HG03571 (cell line): ENCODE results near the gene LGR5.

Experiments
- ATAC-seq: cut with Tn5 transposase; IDR thresholded peaks from one replicate; pipeline ENCODE4 v1.9.1; 2021; ENCODE audit not compliant: unreplicated experiment

The LGR5 gene

DNA sequence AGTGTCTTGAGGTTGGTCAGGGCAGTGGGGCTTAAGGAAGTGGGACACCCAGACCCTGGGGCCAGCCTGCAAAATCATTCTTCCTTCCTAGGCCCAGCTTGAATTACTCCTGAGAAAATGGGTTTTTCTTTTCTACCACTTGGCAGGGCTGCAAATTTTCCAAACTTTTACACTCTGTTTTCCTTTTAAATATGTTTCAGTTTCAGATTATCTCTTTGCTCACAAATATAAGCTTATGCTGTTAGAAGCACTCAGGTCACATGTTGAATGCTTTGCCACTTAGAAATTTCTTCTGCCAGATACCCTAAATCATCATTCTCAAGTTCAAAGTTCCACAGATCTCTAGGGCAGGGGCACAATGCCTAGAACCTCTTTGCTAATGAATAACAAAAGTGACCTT is 2.9 kb upstream of the LGR5 start:
- ATAC-seq = no peak

DNA sequence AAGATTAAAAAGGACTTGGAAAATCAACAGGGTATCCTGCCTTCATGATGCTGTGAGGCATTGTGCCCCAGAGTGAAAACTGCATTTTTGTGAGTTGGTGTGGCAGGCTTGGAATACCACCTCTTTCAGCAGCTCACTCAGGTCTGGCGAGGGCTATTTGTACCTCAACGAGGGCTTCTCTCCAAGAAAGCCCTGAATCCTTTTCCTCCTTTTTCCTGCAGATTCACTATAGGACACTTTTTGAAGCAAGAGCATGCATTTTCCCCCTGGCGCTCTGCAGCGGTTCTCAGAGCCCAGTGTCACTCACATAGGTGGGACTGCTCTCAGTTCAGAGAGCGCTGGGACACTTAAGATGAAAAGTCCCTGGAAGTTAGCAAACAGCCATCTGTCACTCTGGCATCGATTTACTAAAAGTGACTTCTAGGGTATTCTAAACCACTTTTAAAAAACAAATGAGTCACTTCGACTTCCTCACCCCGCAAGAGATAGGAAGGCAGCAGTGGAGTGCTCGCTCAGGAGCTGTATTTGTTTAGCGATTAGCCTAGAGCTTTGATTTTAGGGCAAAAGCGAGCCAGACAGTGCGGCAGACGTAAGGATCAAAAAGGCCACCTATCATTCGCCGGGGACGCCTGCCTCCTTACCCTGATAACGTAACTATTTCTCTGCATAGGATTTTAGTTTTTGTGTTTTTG is 782 bp upstream of the LGR5 start:
- ATAC-seq = no peak

DNA sequence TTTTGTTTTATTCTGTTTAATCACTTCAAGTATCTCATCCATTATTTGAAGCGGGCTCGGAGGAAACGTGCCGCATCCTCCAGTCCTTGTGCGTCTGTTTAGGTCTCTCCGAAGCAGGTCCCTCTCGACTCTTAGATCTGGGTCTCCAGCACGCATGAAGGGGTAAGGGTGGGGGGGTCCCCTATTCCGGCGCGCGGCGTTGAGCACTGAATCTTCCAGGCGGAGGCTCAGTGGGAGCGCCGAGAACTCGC is 311 bp upstream of the LGR5 start:
- ATAC-seq = no peak

DNA sequence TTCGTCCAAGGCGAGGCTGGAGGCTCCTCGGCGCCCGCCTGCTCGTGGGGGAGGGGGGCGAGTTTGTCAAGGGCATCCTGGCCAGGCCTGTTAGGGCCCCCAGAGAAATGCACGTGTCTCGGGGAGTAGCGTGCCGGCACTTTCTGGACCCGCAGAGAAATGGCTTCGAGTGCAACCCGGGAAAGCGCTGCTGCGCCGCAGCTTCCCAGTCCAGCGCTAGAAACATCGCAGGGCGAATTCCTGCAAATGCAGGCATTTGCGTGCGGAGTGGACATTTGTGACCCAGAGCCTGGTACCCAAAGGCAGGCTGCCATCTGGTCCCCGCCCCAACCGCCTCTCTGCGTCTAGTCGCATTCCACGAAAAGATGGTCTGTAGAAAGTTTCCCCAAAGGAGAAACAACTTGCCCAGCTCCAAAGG is 756 bp downstream of the LGR5 start:
- no peak for ATAC-seq

DNA sequence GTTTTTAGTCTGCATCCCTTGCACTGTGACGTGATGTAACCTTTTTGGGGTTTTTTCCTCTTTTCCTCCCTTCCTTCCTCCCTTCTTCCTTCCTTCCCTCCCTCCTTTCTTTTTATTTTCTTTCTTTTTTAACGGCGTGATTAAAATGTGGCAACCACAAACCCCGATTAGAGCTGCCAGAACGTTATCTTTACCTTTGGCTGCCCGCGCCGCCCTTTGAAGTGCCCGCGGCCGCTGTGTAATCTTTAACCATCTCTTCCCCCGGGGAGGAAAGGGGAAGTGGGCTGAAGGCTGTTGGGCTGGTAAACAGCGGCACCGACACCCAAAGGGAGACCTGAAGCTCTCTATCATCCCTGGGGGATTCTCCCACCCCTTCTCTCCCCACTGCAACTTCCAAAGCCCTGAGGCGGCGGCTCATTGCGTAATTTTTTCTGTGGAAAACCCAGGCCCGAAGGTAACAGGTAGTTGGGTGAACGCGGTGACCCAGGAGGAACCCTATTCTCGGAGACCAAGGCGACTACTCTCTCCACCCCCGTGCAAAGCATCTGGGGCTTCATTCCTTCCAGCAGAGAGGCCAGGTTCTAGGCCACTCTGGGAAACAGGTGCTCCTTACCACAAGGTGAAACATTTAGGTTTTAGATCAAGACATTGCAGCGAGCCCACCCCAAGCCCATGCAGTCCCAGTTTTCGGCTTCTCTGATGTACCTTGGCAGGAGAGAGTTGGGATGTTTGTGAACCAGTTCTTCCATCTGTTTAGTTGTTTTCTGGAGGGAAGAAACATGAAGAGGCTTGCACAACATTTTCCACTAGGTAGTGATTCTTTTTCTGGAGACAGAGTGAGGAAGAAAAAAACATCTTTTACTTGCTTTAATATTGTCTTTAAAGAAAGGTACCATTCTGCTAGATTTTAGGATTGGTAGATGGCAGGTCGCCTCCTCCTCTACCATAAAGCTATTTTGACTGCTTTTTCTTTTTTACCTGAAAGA is 1.5 kb downstream of the LGR5 start:
- peak; percentile 74 for ATAC-seq

DNA sequence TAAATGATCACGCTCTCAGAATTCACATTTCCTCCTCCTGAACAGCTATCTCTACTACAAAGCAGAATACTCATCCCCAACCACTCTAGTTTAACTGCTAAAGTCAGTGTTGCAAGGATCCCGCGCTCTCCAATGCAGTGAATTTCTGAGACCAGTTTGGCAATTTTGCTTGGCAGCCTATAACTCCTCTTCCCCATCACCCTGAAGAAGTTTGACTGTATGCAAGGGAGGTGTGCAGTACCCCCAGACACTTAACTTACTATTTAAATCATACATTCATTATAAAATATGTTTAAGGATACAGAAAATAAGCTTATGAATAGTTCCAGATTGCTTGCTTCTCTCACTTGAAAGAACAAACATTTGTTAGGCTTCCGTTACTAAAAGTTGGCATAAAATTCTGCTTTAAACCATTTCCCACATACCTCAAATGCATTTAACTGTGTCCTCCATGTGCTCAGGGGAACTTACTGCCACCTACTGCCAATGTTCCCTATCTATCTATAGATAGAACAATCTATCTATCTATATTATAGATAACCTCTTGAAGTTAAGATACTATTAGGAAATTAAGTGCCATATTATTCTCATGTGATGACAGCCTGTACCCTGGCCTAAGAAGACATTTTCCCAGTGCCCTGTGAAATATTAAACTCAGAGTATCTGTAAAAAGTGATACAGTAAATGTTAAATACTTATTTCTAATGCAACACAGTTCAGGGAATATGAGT is 2.4 kb downstream of the LGR5 start:
- no peak for ATAC-seq

DNA sequence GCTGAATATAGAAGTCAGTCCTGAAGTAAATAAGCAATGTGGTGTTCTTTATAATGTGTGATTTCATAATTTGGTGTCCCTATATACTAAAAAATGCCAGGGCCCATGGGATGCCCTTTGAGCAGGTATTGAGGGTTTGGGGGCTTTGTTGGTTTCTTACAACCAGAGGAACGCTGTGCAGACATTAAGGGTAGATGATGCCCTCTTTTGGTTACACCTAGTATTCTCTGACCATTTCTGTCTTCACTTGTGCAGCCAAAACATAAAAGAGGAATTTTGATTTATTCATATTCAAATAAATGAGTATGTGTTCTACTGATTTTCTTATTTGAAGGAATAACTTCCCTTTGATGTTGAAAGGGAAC is 3.0 kb downstream of the LGR5 start:
- no peak for ATAC-seq

DNA sequence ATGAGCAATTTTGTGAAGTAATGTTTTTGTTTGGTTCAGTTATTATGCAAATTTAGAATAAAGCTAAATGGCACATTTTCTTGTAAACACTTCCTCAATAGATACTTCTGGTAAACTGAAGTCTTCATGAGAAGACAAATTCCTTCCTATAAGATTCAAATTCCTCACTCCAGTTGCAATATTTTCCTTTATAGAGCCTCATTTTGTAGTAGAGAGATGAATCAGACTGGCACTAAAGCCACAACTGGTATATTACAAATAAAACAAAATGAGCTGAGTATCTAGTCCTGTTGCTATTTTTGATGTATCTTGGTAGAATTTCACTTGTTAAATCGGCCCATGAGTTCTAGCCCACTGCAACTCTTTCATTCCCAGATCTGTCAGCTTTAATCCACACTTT is 5.5 kb downstream of the LGR5 start:
- no peak for ATAC-seq

DNA sequence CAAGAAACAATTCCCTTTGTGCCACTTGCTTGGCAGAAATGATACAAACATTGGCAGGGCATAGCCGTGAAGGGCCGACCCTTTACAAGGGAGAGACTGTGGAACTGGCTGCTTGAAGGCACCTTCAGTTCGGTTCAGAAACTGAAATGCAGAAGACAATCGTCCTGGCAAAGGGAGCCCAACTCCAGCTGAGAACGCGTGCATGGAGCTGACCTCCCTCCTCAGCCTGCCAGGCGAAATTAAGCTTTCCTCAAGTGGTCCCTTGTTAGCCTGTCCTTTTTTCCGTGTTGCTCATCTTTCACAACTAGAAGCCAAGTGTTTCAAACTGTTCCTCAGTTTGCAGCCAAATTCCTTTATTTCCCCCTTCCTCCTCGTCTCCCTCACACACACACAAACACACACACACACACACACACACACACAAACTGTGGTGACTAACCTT is 8.1 kb downstream of the LGR5 start:
- ATAC-seq = no peak

DNA sequence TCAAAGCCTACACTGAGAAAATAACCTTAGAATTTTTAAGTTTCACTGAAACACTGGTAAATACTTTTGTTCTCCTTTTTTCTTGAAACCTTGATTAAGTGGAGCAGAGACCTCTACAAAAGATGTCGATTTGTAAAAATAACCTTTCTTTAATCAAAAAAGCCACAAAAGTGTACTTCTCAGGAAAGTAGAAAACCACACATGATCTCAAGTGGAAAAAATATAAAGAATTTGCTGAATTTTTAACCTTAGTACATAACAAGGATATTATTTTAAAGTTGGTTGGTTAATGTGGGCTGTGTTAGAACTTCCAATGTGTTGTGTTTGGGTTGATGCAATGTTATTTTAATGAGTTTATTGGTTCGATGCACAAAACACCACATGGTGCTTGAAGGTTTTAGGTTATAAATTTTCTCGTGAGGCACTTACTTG is 8.6 kb downstream of the LGR5 start:
- no peak for ATAC-seq

DNA sequence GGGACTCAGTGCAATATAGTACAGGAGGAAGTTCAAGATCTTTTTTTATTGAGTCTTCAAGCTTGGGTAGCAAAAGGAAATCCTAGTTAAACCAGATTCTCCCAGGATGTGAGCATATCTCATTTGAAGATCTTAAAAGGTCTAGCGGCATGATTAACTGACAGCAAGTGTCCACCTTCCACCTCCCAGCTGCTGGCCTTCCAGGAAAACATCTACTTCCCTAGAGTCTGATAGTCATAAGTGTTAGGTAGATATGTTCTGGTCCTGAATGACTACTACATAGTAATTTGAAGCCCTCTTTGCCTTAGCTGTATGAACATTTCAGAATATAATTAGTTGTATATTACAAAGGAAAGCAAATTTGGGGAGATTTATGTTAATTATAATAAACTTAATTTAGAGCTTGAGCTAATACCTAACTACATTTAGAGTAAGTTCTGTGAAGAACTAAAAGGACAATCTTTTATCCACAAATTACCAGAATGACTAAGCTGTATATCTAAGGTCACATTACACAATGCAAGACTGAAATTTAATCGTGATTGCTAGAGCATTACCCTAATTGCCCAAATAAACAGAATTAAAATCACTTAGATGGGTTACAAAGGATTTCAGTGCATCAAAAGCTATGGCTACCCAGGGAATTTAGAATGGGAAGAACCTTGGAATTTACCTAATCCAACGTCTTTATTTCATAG is 9.9 kb downstream of the LGR5 start:
- no peak for ATAC-seq

DNA sequence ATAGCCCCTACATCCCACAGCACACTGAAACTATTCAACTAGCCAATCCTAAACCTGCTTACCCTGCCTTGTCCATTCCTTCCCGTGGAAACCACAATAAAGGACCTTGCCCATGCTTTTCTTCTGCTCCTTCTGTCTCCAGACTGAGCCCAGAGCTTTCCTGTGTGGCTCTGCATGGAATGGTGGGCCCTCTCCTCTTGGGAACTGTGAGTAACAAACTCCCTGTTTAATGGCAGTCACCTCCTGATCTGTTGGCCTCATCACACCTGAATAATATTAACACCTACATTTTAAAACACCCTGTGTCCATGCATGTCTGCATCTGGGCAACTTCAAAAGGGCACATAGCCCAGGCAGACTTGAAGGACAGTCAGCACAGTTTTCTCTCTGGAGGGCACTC is 12.4 kb downstream of the LGR5 start:
- no peak for ATAC-seq

DNA sequence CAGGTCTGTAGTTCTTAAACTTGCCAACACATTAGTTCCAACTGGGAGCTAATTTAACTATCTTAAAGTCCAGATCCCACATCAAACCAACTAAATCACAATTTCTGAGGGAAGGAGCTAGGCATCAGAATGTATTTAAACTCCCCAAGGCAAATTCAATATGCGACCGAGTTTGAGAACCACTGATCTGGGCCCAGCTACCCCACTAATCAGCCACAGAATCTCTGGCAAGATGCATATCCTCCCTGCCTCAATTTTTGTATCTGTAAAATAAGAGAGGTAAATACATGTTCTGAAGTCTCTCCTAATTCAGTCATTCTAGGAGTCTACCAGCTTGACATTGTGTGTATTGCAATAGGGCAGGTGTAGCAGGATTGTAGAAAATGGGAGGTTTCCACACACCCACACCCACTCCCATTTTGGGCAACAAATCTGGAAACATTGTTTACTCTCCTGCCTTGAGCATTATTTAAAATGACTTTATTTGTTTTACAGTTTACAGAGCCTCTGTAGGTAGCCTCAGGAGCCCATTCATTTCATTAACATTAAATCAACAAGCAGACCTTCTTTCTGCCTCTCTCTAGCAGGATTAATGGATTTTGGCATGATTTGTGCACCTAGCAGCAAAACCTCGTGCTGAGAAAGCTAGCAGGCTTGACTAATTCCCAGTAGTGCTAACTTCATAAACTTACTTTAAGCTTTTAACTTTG is 15.6 kb downstream of the LGR5 start:
- no peak for ATAC-seq

DNA sequence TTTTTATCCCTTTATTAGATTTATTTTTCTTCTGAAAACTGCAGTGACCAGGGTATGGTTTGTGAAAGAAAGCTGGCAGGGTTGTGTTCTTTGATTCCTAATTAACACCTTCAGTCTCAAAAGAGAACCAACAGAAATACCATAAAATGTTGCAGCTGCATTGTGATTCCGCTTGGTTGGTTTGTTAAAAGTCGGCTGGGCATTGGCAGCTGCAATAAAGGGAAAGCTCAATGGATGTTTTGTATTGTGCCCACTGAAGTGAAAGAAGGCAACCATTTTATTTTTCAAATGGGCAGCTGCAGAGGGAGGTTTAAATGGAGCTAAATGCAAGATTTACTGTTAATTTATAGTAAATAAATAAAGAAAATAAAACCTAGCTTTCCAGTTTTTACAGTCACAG is 16.7 kb downstream of the LGR5 start:
- ATAC-seq = no peak

DNA sequence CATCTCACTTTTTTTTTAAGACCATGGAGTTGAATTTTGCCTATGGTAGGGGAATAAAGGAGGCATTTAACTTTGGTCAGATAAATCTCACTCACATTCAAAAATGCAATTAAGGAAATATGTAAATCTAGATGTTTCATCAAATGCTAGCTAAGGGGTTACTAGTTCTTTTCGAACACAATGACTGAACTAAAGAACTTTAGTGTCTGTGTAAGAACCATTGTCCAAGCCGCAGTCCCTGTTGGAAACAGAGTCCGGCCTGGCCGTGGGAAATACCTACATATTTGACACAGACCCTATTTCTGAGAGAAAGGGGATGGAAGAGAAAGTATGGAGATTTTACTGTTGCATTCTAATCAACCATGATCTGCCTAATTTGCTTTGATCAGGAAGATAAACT is 17.4 kb downstream of the LGR5 start:
- no peak for ATAC-seq

DNA sequence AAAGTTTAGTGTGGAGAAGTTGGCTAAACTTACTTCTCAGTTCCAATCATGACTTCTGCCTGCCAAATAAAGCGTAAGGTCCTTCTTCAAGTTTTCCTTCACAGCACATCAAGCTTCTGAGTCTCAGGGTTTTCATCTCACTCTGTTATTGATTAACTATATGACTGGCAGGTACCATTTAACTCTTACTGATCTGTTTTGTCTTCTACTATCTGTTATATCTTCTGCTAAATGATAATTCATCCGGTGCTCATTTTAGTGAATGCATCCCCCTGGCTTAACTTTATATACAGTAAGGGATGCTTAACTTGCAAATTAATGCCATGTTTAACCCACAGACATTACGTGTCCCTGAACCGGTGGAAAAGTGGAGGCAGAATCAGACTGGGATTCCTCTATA is 20.7 kb downstream of the LGR5 start:
- no peak for ATAC-seq

DNA sequence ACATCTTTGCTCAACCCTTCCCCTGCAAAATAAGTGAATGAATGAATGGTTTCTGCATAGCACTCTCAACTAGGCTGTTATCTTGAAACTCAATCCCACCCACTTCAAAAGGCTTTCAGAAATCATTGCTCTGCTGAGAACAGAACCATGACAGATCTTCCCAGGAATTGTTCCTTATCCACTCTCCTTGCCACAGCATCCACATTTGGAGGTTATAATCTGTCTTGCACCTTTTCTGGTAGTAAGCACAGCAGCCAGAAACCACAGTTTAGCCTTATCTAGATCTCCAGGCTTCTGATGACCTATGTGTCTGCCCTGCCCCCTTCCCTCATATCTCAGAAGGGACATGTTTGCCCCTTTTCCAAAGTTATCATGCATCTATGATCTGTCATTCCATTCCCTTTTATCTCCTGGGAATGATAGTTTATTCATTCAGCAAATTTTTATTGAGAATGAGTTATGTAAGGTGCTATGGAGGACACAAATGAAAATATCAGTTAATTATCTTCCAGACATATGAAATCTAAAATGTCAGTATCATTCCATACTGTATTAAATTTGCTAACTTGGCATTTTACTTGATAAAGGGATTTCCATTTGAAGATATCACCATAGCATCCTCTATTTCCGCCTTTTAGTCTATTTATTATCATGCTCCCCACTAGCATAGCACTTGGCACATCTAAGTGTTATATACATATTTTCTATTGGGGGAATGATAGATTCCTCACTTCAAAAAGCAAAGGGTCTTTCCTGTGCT is 21.4 kb downstream of the LGR5 start:
- no peak for ATAC-seq

DNA sequence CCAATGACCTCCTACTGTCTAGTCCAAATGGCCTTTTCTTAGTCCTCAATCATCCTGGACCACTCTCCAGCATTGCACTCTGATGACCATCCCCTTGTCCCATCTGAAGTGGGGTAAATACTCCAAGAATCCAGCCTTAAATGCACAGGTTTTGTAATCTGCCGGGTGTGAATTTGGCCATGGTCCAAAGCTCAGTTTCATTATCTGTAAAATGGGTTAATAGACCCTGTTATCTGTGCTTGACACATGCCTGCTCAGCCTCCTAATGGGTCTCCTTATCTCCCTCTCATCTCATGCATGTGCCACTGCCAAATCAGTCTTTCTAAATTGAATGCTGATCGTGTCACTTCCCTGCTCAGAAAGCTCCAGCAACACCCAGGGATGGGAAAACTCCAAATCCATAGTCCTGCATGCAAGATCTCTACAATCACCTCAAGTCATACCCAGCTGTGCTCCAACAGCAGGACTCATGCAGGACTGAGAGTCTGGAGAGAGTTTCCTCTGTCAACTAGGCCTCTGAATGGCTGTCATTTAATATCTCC is 22.3 kb downstream of the LGR5 start:
- no peak for ATAC-seq

DNA sequence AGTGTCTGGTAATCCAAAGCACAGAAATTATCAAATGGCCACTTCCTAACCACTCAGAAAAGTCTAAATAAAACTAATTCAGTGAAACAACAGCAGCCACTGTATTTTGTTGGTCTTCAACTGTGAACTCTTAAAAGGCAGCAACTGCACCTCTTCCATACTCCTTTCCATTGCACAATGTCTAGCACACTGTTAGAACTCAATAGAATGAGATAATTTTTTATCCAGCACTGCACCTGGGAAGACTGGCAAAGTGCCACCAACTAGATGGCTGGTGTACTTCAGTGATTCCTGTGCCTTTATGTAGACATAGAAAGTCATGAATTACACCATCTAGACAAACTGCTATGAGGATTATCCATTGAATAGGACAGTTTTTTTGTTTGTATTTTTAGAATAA is 26.2 kb downstream of the LGR5 start:
- no peak for ATAC-seq

DNA sequence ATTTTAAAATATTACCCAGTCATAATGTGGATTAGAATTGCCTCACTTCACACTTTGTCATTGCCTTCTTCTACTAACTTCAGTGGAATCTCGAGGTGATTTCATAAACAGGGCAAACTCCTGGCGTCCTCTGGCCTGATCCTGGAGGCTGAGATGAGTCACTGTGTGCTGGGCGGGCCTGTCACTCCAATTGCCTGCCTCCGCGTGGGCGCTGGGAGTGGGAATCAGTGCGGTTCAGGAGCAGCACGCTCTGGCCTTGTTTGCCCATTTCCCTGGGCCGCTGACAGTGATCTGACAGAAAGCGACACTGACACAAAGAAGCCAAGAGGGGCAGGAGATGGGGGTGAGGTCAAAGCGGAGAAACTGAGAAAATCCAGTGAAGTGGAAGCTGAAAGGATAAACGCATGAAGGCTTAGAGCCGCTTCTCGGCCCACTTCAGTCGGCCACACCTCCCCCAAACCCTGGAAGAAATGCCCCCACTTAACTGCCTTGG is 29.7 kb downstream of the LGR5 start:
- ATAC-seq = no peak
